Stimulated activated CD4-positive, alpha-beta T cell treated with anti-CD3 and anti-CD28 coated beads, Interleukin-15, amount 100 ng/mL, for 48 hours (primary cell): ENCODE results near the gene CACNB4.

Experiments
- DNase-seq, 2 donors: peaks; one replicate each; pipeline ENCODE4 v3.0.0-alpha.2; 2020; ENCODE audit warnings: low read depth in 2 of 2

Gene CACNB4

DNA sequence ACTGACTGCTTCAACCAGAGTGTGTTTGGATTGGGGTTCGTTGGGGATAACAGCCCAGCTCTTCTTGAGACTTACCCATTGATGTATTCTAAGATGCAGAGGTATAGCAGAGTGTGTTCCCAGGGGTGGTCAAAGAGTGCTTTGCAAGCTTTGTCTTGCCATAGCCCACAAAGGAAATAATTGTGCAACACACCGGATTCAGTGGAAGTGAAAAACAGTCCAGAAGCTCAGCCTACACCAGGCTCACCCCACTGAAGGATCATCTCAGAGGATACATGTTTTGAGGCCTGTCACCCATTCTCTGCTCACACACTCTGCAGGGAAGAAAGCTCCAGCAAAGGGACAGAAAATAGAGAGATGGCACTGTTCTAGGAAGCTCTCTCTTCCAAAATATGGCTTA, 9.6 kb downstream of the CACNB4 start:
- no peak for DNase-seq

DNA sequence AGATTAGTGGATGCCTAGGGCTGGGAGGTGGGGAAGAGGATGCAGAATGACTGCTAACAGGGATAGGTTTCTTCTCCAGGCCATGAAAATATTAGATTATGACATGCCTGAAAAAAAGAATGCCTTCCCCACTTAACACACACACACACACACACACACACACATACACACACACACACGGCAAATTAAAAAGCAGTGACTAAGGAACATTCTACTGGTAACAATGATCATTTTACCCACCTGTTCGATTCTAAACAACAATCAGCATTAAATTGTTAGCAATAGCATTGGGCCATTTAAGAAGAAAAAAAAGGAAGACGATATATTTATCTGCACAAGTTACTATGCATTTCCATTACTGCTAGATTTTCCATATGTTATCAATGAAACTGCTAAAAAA, 10.8 kb downstream of the CACNB4 start:
- no peak for DNase-seq

DNA sequence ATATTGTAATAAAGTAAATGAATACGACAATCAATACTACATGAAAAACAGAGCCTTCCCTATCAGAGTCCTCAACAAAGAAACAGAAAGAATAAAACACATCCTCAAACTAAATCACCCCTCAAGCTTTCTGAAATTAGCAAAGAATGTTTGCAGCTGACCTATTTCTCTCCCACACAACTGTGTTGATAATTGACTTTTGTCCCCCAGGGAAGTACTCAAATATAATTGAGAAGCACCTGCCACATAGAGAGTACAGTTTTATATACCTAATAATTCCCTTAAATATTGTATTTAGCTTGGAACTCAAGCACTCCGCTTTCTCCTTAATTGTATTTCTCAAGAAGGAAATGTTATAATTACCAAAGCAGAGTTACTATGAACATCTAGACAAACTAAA, 12.6 kb downstream of the CACNB4 start:
- no peak for DNase-seq

DNA sequence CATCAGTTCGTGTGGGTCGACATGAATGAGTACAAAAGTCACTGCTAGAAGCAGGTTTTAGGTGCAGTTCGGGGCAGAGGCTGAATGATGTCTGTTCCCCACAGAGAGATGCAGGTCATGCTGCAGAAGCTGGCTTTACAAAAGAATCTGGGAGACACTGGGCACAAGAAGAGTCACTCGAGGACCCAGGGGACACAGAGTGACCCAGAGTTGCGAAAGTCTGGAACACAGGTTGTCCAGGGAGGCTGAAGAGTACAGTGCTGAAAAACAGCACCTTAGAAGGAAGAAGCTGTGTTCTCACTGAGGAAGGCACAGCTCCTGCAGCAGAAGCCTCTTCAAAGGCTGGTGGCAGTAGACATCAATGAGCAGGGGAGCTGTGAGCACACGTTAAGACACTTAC, 14.8 kb downstream of the CACNB4 start:
- no peak for DNase-seq

DNA sequence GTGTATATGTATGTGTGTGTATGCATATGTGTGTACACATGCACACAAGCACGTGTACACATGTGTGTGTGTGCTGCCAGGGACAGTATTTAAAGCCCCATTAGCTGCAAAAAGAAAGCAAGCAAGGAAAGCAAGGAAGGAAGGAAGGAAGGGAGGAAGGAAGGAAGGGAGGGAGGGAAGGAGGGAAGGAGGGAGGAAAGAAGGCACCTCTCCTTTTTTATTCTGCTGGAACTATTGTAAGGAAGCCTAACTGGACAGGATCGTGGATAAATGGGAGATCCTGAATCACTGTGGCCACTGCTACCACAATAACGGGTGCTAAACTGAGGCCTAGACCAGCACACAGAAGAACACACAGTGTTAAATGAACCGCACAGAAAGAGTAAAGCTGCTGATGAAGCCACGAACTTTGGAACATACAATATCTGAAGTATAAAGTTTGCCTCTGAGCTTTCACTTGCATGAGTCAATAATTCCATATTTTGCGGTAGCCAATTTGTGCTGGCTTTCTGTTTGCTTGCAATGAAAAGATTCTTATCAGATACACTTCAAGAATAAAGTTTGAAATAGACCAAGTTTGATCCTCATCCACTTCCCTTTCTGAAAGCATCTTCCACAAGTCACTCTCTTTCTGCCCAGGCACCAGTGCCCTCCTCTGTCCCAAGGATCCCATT, 15.5 kb downstream of the CACNB4 start:
- DNase-seq: no peak

DNA sequence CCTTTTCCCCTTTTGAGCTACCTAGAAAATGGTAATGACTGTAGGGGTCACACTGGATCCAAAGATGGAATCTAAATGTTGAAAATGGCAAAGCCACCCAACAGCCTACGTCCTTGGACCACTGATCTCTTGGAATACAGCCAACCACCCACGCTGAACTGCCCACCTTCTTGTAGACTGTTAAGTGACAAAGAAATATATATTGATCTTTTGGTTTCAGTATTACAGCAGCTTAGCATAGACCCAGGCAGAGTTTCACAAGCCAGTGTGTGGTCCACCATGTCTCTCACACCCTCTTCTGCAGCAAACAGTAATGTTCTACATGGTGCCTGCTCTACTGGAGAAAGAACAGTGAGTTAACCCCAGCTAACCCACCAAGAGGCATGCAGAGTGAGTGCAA, 20.2 kb downstream of the CACNB4 start:
- no peak for DNase-seq

DNA sequence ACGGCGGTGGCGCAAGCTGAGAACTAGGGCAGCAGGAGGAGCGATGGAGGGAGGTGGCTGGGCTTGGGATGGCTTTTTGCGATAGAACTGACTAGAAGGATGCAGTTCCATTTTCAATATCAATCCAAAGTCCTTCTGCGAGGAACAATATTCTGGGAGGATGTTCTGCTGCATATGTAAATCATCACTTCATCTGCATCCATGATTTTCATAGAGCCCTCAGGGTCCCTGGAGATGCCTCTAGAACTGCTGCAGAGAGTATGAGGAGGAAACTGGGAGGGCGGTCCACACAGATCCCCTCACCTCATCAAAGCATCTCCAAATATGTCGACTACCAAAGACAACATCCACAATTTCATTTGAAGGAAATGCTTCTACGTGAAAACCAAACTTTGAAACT, 20.8 kb downstream of the CACNB4 start:
- DNase-seq: no peak

DNA sequence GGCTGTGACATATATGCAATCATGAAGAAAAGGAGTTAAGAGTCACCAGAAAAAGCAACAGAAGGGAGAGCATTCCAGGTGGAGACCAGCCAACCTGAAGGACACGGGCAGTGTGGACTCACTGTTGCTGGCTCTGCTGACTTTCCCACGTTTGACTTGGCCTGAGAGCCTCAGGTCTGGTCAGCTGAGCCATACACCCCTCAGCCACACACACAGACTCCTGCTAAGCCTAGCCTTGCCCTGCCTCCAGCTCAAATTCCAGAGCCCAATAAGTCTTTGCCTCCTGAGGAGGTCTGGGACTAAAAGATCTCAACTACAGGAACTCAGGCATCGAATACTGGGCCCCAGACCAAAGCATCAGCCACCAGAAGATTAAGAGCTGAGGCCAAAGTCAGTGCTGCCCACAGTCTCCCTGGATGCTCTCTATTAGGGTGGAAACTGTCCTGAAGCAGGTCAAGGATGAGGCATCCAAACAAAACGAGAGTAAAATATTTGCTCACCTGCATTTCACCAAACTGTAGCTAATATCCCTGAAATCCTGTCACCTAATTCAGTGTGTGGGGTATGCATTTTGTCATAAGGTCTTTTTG, 23.3 kb downstream of the CACNB4 start:
- DNase-seq: no peak

DNA sequence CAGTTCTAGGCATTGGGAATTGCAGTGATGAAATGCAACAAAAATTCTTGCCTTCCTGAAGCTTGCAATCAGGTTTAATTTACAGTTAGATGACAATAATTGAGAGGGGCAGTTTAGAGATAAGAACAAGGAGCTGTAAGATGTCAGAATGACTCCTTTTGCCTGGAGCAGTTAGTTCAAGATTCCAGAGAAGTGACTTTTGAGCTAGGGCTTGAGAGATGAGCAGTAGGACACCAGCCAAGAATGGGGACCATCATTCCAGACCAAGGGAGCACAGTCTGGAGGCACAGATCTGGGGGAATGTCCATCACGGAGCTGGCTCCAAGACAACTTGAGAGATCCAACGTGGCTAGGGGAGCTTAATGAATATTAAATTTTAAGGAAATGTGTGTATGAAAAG, 26.8 kb downstream of the CACNB4 start:
- DNase-seq: no peak

DNA sequence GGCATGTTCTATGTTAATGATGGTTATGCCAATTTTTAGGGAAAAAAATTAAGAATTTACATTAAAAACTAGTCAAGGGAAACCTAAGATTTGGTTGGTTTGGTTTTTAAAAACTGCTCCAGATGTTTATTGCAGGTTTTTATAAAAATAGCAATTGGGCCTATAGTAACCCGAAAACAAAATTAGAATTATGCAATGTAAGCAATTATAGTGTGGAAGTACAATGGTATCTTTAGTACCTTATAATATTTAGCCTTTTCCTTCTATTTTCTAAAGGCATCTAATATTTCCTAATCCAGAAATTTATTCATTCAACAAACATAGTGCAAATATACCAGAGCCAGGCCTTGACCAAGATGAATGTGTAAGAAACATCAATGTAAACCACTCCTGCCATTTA, 27.3 kb downstream of the CACNB4 start:
- no peak for DNase-seq

DNA sequence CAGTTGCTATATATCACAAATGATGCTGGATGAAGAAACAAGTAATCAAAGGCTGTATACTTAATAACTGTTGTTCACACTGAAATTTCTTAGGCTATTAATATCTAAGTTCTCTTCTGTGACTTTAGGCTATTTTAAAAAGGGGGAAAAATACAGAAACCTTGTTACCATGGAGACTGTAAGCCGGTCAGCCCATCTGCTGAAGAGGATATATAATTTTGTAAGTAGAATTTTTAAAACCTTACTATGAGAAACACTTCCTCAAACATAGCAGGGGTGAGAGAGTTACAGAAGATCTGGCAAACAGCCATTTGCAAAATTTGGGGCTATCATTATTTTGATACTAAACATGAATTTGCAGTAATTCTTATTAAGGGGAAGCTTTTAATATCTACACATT, 27.8 kb downstream of the CACNB4 start:
- no peak for DNase-seq

DNA sequence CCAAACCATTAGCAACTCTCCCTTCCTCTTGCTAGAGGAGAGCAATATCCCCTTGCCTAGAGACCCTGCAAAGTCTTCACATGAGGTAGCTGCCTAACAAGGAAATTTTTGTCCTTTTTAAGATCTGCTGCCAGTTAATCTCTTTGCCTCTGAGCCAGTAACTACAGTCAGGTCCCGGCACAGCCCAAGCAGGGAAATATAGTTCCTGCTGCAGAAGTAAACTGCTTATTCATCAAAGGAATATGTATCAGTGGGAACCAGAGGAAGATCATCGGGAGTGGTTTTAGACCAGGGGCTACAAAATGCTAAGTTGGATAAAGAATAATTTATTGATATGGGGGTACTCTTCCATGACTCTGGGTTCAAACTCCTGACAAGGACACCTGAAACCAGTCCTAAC, 30.6 kb downstream of the CACNB4 start:
- DNase-seq: no peak

DNA sequence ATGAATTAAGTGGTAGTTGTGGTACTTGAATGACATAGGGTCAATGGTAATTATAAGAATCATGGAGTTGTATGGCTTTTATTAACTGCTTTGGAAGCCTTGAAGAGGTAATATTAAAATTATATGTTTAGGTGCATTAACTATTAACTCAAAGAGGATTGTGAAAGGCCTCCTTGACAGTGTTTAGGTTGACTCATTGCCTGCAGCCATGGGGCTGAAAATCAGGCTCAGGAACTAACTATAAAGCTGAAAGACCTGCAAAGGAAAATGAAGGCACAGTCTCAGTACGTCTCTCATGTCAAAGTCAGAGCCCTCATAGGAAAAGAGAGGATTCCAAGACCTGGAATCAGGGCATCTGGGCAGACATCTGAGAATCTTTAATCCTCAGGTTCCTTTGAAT, 31.0 kb downstream of the CACNB4 start:
- DNase-seq: no peak

DNA sequence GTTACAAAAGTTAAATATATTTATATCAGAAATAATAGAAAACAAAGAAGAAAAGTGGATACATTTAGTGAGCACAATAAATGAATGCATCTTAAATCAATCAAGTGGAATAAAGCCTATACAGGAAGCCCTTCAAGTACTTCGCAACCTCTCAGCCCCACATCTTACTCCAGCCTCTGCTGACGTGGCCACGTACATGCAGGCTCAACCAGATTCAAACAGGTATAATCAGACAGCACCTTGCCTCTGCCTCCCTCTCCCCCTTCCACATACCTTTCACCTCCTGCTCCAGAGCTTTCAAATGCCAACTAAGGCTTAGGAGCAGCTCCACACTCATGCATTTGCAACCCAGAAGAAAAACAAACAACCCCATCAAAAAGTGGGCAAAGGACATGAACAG, 32.9 kb downstream of the CACNB4 start:
- no peak for DNase-seq

DNA sequence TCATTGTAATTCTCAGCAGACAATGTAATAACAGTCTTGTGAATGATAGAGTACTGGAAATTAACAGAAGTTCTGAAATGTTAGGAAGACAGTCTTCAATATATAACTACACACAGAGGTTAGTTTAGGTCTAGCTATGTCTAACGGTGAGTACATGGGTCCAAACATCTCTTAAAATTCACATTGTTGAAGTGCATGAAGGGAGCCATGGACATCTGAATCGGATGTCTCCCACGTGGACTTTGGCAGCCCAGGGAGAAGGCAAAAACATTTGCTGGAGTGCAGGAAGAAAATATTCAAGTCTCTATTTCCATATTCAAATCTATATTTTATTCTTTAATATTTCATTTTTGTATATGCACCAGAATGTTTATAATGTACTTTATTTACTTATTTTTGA, 34.8 kb downstream of the CACNB4 start:
- DNase-seq: no peak

DNA sequence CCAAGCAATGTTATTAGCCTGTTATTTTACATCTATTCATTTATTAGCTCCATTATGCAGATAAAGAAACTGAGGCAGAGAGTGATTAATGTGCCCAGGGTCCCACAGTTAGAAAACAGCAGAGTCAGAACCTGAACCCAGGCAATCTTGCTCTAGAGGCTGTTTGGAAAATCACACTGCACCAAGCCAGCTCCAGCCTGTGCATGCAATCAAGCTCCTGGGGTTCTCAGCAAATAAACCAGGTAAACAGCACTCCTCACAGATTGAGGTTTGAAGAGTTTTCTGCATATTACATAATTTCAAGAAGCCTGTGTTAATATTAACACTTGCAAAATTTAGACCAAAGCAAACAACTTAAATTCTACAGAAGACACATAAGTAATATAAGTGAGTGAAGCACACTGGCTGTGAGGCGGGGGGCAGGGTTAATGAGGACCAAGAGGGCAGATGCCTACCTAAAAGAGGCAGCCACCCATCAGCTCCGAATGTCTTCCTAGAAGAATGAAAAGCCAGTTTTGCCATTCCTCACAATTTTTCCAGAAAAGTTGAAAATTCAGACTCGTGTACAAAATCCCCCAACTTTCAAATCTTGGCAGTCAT, 35.4 kb downstream of the CACNB4 start:
- no peak for DNase-seq

DNA sequence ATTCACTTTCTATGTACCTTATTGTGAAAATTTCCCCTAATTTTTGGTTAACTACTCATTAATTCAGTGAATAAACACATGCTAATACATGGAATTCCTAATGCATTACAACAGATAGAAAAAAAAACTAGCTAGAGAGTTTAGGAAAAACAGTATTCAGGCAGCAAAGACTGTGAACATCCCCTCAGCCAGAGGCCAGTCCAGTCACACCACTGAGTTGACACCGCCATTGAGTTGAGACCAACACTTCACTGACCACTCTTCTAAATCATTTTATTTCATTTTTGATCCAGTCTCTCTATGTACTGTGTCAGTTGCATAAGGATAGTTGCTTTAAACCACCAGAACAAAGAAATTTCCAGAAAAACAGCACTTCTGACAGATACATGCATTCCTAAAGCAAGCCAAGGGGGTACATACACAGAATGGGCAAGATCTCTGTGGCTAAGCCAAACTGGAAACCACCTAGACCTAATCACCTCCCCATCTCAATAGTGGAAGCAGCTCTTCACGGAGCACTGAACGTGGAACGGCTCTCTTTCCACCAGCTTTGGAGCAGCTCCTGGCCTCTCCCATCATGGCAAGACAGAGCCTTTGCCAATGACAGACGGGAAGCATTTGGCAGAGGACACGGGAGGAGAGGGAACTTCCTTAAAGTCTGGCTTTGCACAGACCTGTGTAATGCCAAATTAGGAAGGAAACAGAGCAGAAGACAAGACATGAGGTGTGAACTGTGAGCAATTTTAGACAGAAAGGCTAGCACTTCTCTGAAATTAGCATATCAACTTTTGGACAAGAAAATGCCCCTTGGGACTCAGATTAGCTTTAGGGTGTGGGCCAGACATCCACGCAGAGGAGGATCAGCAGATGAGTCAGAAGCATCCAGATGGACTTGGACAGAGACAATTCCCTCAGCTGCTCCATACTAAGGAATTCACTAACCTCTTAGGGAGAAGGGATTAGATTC, 36.4 kb downstream of the CACNB4 start:
- no peak for DNase-seq

DNA sequence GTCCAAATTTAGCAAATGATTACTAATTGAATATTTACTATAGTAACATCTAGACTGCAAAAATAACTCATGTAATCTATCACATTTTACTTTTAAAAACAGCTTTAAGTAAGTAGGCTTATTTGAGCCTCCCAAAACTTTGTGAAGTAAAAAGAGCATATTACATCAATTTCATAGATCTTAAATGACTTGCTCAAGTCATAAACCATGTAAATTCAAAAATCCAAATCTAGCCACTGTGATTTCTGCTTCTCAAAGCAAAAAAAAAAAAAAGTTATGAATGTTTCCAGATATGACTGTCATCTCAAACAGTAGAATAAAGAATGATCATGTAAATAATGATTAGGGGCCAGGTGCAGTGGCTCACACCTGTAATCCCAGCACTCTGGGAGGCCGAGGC, 37.5 kb downstream of the CACNB4 start:
- DNase-seq: no peak

DNA sequence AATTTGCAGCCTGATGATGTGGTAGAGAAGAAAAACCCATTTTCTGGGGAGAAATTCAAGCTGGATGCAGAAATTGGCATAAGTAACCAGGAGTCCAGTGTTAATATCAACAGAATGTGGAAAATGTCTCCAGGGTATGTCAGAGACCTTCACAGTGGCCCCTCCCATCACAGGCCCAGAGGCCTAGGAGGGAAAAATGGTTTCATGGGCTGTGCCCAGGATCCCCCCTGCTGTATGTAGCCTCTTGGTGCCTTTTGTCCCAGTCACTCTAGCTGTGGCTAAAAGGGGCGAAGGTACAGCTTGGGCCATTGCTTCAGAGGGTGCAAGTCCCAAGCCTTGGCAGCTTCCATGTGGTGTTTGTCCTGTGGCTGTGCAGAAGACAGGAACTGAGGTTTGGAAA, 40.2 kb downstream of the CACNB4 start:
- no peak for DNase-seq

DNA sequence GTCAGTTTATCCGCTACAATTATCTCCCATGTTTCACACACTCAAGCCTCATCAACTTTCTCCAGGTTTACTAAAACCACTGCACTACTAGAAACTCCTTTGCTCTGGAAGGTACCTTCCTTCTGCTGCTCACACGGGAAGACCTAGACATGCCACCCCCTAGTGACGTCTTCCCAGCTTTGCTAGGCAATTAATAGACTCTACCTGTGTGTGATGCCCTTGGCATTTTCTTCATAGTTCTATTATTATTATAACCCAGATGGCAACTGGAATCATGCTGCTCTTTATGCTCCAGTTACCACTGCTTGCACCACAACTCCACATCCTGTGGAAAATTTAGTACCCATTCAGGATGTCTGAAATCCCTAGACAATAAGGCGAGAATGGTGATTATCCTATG, 42.4 kb downstream of the CACNB4 start:
- DNase-seq: no peak

DNA sequence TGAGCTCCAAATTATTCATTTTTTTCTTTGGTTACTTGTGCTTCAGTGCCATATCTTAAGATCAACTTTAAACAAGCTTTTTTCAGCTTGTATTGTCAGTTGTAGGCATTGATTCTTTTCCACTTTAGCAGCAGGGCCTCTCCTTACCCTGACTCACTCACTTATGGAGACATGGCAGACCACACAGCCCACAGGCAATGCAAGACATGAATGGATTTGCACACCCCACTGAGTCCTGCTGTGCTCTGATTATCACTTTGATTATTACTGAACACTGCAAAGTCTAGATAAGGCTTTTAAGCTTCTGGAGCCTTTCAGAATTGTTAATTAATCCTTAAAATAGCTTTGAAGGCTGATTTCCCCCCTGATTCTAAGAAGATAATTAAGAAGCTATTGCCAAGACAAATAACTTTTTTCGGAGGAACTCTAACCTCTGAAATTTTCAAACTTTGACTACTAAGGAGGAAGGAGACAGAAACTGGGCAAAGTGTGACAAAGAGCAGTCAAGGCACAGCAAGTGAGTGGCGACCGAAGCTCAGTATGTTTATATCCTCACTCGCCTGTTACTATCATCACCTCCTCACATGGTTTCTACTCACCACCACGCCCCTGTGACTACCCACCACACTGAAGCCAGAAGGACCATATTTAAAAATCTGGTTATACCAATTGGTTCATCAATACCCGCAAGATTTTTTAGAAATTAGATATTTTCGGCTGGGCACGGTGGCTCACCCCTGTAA, 43.3 kb downstream of the CACNB4 start:
- no peak for DNase-seq

DNA sequence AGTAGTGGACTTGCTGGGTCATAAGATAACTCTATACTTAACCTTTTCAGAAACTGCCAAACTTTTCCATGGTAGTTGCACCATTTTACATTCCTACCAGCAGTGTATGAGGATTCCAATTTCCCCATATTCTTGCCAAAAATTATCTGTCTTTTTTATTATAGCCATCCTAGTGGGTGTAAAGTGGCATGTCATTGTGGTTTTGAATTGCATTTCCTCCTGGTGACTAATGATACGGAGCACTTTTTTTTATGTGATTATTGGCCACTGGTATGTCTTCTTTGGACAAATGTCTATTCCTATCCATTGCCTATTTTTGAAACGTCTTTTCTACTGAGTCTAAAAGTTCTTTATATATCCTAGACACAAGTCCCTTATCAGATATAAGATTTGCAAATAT, 44.3 kb downstream of the CACNB4 start:
- no peak for DNase-seq
